ENCODE measurements around the gene HOXA7. TPM values are rescaled to one million over a fixed set of nuclear protein-coding genes. Genes with fewer than 3 reads are reported as not detected.

Gene HOXA7
- total and polyA plus RNA-seq, 2 experiments from 2014 or later: 0.24 TPM; not detected in 1

GRCh38 chr7:27204851-27205322 lies 48.4 kb upstream of the HOXA7 start:
- peaks cover 25% of the 10 kb centered on the region; the same call in 1 of the 2 replicates for H3K4me1 ChIP-seq (ENCODE audit: insufficient read depth)
- Mint-ChIP-seq H3K9me3 (no peaks in the 10 kb centered on the region; the same call in 2 of the 3 replicates), H3K27ac (no peak overlapping the region), H3K36me3 (ENCODE audit: low read depth) (no peaks in the 10 kb centered on the region), H3K4me1 (peaks cover 22% of the 10 kb centered on the region), H3K27me3 (ENCODE audit: insufficient read depth, low read depth, poor library complexity) (peaks cover 98% of the 10 kb centered on the region), H3K4me3 (0 out of 3 replicates have a peak overlapping the region, but pooled peaks have one; percentile 42)
- peaks cover 100% of the 10 kb centered on the region for H3K27me3 ChIP-seq (ENCODE audit: insufficient read depth)
- peaks cover 57% of the 10 kb centered on the region for H4K20me1 ChIP-seq (replicated peaks; ENCODE audit: insufficient read depth)
- peaks cover 53% of the 10 kb centered on the region for H3F3A ChIP-seq (replicated peaks; ENCODE audit: low read depth)
- DNase-seq (ENCODE audit: low spot score) (peak; percentile 46), ATAC-seq (peak; percentile 15)
- no peak for TF ChIP-seq POLR2AphosphoS5 (IDR thresholded peaks at IDR 0.05; ENCODE audit: low read depth)
- TF ChIP-seq EZH2 (IDR thresholded peaks at IDR 0.05; ENCODE audit: low read depth, unreplicated experiment): peak; percentile 99
- TF ChIP-seq EZH2phosphoT487 (IDR thresholded peaks at IDR 0.05; ENCODE audit: unreplicated experiment): peak; percentile 94
- H3K9me2 ChIP-seq (ENCODE audit: insufficient read depth): no peaks in the 10 kb centered on the region
- H3K4me2 ChIP-seq: peak overlapping the region; percentile 48; the same call in 1 of the 2 replicates
- H2AFZ ChIP-seq: no peak overlapping the region
- no peaks in the 10 kb centered on the region for H3K79me2 ChIP-seq (replicated peaks; ENCODE audit: insufficient read depth)
- no peak overlapping the region for H3K4me3 ChIP-seq
- no peaks in the 10 kb centered on the region for H3K36me3 ChIP-seq (ENCODE audit: insufficient read depth)
- no peak overlapping the region for H3K27ac ChIP-seq (ENCODE audit: low read depth)

GRCh38 chr7:27203964-27204594 lies 47.6 kb upstream of the HOXA7 start:
- H3K9me3 Mint-ChIP-seq: no peaks in the 10 kb centered on the region; the same call in 2 of the 3 replicates
- TF ChIP-seq ZNF331 (CRISPR knock-in tag; IDR thresholded peaks at IDR 0.05; ENCODE audit: low read depth) (no peak), EZH2 (IDR thresholded peaks at IDR 0.05; ENCODE audit: low read depth, unreplicated experiment) (peak; percentile 88)
- H3K4me1 ChIP-seq (ENCODE audit: insufficient read depth): peaks cover 25% of the 10 kb centered on the region; the same call in 1 of the 2 replicates
- H3K36me3 ChIP-seq (ENCODE audit: insufficient read depth): no peaks in the 10 kb centered on the region
- no peak overlapping the region for H3K4me2 ChIP-seq
- H4K20me1 ChIP-seq (replicated peaks; ENCODE audit: insufficient read depth): peaks cover 57% of the 10 kb centered on the region
- no peak overlapping the region for H3K4me3 ChIP-seq
- H3K9me2 ChIP-seq (ENCODE audit: insufficient read depth): no peaks in the 10 kb centered on the region
- no peaks in the 10 kb centered on the region for H3K79me2 ChIP-seq (replicated peaks; ENCODE audit: insufficient read depth)
- no peaks in the 10 kb centered on the region for H3K36me3 Mint-ChIP-seq (ENCODE audit: low read depth)
- H3K4me3 Mint-ChIP-seq: no peak overlapping the region; the same call in 2 of the 3 replicates
- peaks cover 98% of the 10 kb centered on the region for H3K27me3 ChIP-seq (ENCODE audit: insufficient read depth)
- ATAC-seq: no peak
- H3K4me1 Mint-ChIP-seq: peaks cover 23% of the 10 kb centered on the region
- peaks cover 95% of the 10 kb centered on the region for H3K27me3 Mint-ChIP-seq (ENCODE audit: insufficient read depth, low read depth, poor library complexity)
- no peak for DNase-seq (ENCODE audit: low spot score)
- no peak overlapping the region for H3K27ac Mint-ChIP-seq
- no peak overlapping the region for H2AFZ ChIP-seq
- no peak overlapping the region for H3K27ac ChIP-seq (ENCODE audit: low read depth)
- H3F3A ChIP-seq (replicated peaks; ENCODE audit: low read depth): peaks cover 53% of the 10 kb centered on the region

GRCh38 chr7:27203365-27203953 lies 47.0 kb upstream of the HOXA7 start:
- peaks cover 95% of the 10 kb centered on the region for H3K27me3 Mint-ChIP-seq (ENCODE audit: insufficient read depth, low read depth, poor library complexity)
- H3K27me3 ChIP-seq (ENCODE audit: insufficient read depth): peaks cover 98% of the 10 kb centered on the region
- H3K4me3 Mint-ChIP-seq: no peak overlapping the region; the same call in 2 of the 3 replicates
- H3F3A ChIP-seq (replicated peaks; ENCODE audit: low read depth): peaks cover 52% of the 10 kb centered on the region
- DNase-seq (ENCODE audit: low spot score): no peak
- H2AFZ ChIP-seq: no peak overlapping the region
- no peak overlapping the region for H3K27ac Mint-ChIP-seq
- no peaks in the 10 kb centered on the region for H3K36me3 ChIP-seq (ENCODE audit: insufficient read depth)
- no peaks in the 10 kb centered on the region; the same call in 2 of the 3 replicates for H3K9me3 Mint-ChIP-seq
- H3K79me2 ChIP-seq (replicated peaks; ENCODE audit: insufficient read depth): no peaks in the 10 kb centered on the region
- no peaks in the 10 kb centered on the region for H3K9me2 ChIP-seq (ENCODE audit: insufficient read depth)
- no peak overlapping the region for H3K27ac ChIP-seq (ENCODE audit: low read depth)
- H3K4me3 ChIP-seq: no peak overlapping the region
- H3K4me1 ChIP-seq (ENCODE audit: insufficient read depth): peaks cover 25% of the 10 kb centered on the region; the same call in 1 of the 2 replicates
- H3K36me3 Mint-ChIP-seq (ENCODE audit: low read depth): no peaks in the 10 kb centered on the region
- H3K4me2 ChIP-seq: no peak overlapping the region
- no peak for ATAC-seq
- H3K4me1 Mint-ChIP-seq: peaks cover 23% of the 10 kb centered on the region
- peaks cover 57% of the 10 kb centered on the region for H4K20me1 ChIP-seq (replicated peaks; ENCODE audit: insufficient read depth)
- TF ChIP-seq CTCF (conservative IDR thresholded peaks at IDR 0.05; ENCODE audit: low read depth in 2 of 2) (no peak), CREB1 (CRISPR knock-in tag; IDR thresholded peaks at IDR 0.05; ENCODE audit: low read depth) (no peak), ZNF331 (CRISPR knock-in tag; IDR thresholded peaks at IDR 0.05; ENCODE audit: low read depth) (no peak), ETS1 (IDR thresholded peaks at IDR 0.05) (no peak), EZH2phosphoT487 (IDR thresholded peaks at IDR 0.05; ENCODE audit: unreplicated experiment) (no peak), POLR2AphosphoS5 (IDR thresholded peaks at IDR 0.05; ENCODE audit: low read depth) (no peak), STAT1 (IDR thresholded peaks at IDR 0.05; ENCODE audit: unreplicated experiment) (no peak)

All from GM23338 (cell line).